ENCODE measurements around the gene RARS1. TPM values are rescaled to one million over a fixed set of nuclear protein-coding genes. Genes with fewer than 3 reads are reported as not detected.

RARS1 gene
- polyA plus RNA-seq, 3 donors = 16.1 to 27.0 (median 23.2) TPM

DNA sequence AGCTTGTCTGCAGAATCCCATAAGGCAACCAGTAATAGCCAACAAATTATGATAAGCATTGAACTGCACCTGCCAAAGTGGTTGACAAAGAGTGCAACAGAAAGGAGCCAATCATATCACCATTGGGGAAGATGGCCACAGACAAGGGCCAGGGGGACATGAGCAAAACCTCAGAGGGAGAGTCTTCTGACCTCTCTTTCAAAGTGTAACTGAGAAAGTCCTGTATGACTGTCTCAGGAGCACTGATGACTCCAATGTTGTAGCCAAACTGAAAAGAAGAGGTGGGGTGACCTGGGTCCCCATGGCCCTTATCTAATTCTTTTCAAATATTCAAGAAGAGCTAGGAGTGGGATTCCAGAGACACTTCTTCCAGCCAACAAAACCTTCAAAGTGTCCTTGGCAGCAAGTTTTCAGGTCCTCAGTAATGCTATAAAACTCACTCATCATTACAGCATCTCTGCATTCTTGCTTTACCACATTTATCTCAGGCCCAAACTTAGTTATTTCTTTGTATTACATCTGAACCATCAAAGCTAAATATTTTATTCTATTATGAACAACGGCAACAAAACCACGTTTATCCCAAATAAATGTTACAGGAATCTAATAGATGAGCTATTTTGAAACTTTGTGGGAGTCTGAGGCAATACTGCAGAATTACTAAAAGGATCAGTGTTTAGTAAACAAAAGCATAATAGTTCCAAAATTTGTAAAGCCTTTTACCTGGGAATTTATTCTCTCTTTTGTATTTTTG lies 67.3 kb downstream of the RARS1 start:
- WGBS (ENCODE audit: insufficient coverage) = no CpG with 5 or more reads among the region's 2 CpGs
- no peak overlapping the region for H3K4me3 Mint-ChIP-seq
- Histone ChIP-seq H3K4me2 (replicated peaks; ENCODE audit: extremely low read depth, low read length, poor library complexity, severe bottlenecking) (no peak overlapping the region), H2AFZ (ENCODE audit: insufficient read depth, low read depth, low read length, poor library complexity, severe bottlenecking) (no peak overlapping the region), H3K79me2 (ENCODE audit: insufficient read depth, low read length) (peaks cover 5% of the 10 kb centered on the region), H3K9ac (ENCODE audit: insufficient read depth, low read length, poor library complexity, severe bottlenecking) (no peak overlapping the region), H3K4me1 (ENCODE audit: control insufficient read depth in 1 of 2, insufficient read depth in 2 of 2, low read length in 2 of 2) (no peaks in the 10 kb centered on the region), H3K4me3 (replicated peaks in 1 of 3; ENCODE audit: low read depth in 2 of 3, low read length in 3 of 3) (no peak overlapping the region), H3K36me3 (replicated peaks in 1 of 2; ENCODE audit: control insufficient read depth in 1 of 2, insufficient read depth in 2 of 2, low read length in 2 of 2) (peaks cover 35 to 87% of the 10 kb centered on the region in 2 donors), H3K9me3 (replicated peaks in 1 of 2; ENCODE audit: control insufficient read depth in 1 of 2, insufficient read depth in 1 of 2, low read length in 2 of 2) (no peaks in the 10 kb centered on the region), H3K27ac (ENCODE audit: low read depth in 1 of 2, low read length in 2 of 2) (no peak overlapping the region), H4K20me1 (ENCODE audit: insufficient read depth, low read length) (peaks cover 18% of the 10 kb centered on the region), H3K27me3 (ENCODE audit: control insufficient read depth in 2 of 2, insufficient read depth in 2 of 2, low read length in 2 of 2) (no peaks in the 10 kb centered on the region)
- no peak for TF ChIP-seq CTCF (IDR thresholded peaks at IDR 0.05)
- H3K36me3 Mint-ChIP-seq = peaks cover 47 to 61% of the 10 kb centered on the region in 2 donors
- H3K9me3 Mint-ChIP-seq = no peaks in the 10 kb centered on the region
- no peak overlapping the region for H3K27ac Mint-ChIP-seq
- H3K4me1 Mint-ChIP-seq = peaks cover 4% of the 10 kb centered on the region
- intact Hi-C loops (cut with micrococcal nuclease) = no loop called here
- no peak for DNase-seq
- H3K27me3 Mint-ChIP-seq (ENCODE audit: low read depth in 3 of 3) = no peaks in the 10 kb centered on the region

DNA sequence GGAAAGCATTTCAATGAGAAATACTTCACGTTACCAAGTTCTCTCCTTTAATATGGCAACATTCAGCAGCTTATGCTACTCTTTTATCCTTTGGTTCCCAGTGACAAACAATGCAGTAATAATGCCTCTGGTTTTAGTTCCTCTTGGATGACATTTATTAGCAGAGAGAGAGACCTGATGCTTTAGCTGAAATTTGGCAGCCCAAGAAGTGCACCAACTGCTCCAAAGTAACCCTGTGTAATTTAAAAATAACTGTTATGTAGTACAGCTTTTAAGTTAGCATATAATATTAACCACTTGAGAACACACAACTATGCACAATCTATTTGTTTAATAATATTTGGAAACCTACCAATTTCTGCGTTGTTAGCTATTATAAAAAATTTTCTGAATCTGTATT lies 71.1 kb downstream of the RARS1 start:
- no peak overlapping the region for H3K4me3 Mint-ChIP-seq

More for the DNA sequence above, 71.1 kb downstream of the RARS1 start:
- Histone ChIP-seq H3K4me2 (replicated peaks; ENCODE audit: extremely low read depth, low read length, poor library complexity, severe bottlenecking) (no peak overlapping the region), H3K27me3 (ENCODE audit: control insufficient read depth in 2 of 2, insufficient read depth in 2 of 2, low read length in 2 of 2) (no peaks in the 10 kb centered on the region), H3K36me3 (replicated peaks in 1 of 2; ENCODE audit: control insufficient read depth in 1 of 2, insufficient read depth in 2 of 2, low read length in 2 of 2) (peaks cover 58 to 96% of the 10 kb centered on the region in 2 donors), H4K20me1 (ENCODE audit: insufficient read depth, low read length) (peaks cover 5% of the 10 kb centered on the region), H3K4me3 (replicated peaks in 1 of 3; ENCODE audit: low read depth in 2 of 3, low read length in 3 of 3) (no peak overlapping the region), H3K9me3 (replicated peaks in 1 of 2; ENCODE audit: control insufficient read depth in 1 of 2, insufficient read depth in 1 of 2, low read length in 2 of 2) (no peaks in the 10 kb centered on the region), H3K4me1 (ENCODE audit: control insufficient read depth in 1 of 2, insufficient read depth in 2 of 2, low read length in 2 of 2) (no peaks in the 10 kb centered on the region), H3K79me2 (ENCODE audit: insufficient read depth, low read length) (peaks cover 5% of the 10 kb centered on the region), H2AFZ (ENCODE audit: insufficient read depth, low read depth, low read length, poor library complexity, severe bottlenecking) (no peak overlapping the region), H3K27ac (ENCODE audit: low read depth in 1 of 2, low read length in 2 of 2) (no peak overlapping the region), H3K9ac (ENCODE audit: insufficient read depth, low read length, poor library complexity, severe bottlenecking) (no peak overlapping the region)
- Mint-ChIP-seq H3K36me3 (peaks cover 69 to 80% of the 10 kb centered on the region in 2 donors), H3K27ac (no peak overlapping the region), H3K27me3 (ENCODE audit: low read depth in 3 of 3) (no peaks in the 10 kb centered on the region), H3K4me1 (peaks cover 4% of the 10 kb centered on the region), H3K9me3 (no peaks in the 10 kb centered on the region)
- intact Hi-C loops (cut with micrococcal nuclease) = no loop called here
- no CpG with 5 or more reads among the region's 2 CpGs for WGBS (ENCODE audit: insufficient coverage)
- TF ChIP-seq CTCF (IDR thresholded peaks at IDR 0.05) = no peak
- no peak for DNase-seq

Measured in CD14-positive monocyte (primary cell).